Measurements from ENCODE around the gene SLC15A3. TPM values are rescaled to one million over a fixed set of nuclear protein-coding genes. Genes with fewer than 3 reads are reported as not detected.

SLC15A3 gene
- total RNA-seq, 1 experiment from 2014 or later: 5.5 TPM

DNA sequence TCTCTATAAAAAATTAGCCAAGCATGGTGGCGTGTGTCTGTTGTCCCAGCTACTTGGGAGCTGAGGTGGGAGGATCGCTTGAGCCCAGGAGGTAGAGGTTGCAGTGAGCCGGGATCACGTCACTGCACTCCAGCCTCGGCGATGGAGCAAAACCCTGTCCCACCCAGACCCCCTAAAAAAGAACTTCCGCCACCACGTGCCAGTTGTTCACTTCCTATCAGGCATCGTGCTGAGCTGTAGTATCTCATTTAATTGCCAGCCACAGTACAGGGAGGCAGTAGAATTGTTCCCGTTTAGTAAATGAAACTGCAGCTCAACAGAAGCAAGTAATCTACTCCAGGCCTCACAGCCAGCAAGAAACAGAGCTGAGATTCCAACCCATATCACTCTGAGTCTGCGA lies 30.7 kb downstream of the SLC15A3 start:
- no TSS peak for BruUV-seq (replicated peaks)
- Histone ChIP-seq H3K4me2 (no peak overlapping the region), H3K4me1 (replicated peaks; ENCODE audit: insufficient read depth) (peaks cover 29% of the 10 kb centered on the region), H3K36me3 (ENCODE audit: low read depth) (0 out of 2 replicates have a peak, but pooled peaks cover 19% of the 10 kb centered on the region), H3K9me2 (ENCODE audit: insufficient read depth) (no peaks in the 10 kb centered on the region), H4K20me1 (ENCODE audit: insufficient read depth) (0 out of 2 replicates have a peak, but pooled peaks cover 4% of the 10 kb centered on the region), H3F3A (ENCODE audit: insufficient read depth, low read depth) (peaks cover 12% of the 10 kb centered on the region; the same call in 1 of the 2 replicates), H3K9me3 (ENCODE audit: insufficient read depth, low read depth) (no peaks in the 10 kb centered on the region), H3K27me3 (ENCODE audit: insufficient read depth, low read depth) (no peaks in the 10 kb centered on the region), H3K79me2 (ENCODE audit: low read depth) (peaks cover 32% of the 10 kb centered on the region), H3K27ac (no peak overlapping the region), H3K4me3 (no peak overlapping the region), H2AFZ (no peak overlapping the region)
- no peak for DNase-seq
- TF ChIP-seq EZH2 (IDR thresholded peaks at IDR 0.05; ENCODE audit: low read depth): no peak
- TF ChIP-seq, protein P1, sequence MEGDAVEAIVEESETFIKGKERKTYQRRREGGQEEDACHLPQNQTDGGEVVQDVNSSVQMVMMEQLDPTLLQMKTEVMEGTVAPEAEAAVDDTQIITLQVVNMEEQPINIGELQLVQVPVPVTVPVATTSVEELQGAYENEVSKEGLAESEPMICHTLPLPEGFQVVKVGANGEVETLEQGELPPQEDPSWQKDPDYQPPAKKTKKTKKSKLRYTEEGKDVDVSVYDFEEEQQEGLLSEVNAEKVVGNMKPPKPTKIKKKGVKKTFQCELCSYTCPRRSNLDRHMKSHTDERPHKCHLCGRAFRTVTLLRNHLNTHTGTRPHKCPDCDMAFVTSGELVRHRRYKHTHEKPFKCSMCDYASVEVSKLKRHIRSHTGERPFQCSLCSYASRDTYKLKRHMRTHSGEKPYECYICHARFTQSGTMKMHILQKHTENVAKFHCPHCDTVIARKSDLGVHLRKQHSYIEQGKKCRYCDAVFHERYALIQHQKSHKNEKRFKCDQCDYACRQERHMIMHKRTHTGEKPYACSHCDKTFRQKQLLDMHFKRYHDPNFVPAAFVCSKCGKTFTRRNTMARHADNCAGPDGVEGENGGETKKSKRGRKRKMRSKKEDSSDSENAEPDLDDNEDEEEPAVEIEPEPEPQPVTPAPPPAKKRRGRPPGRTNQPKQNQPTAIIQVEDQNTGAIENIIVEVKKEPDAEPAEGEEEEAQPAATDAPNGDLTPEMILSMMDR (conservative IDR thresholded peaks at IDR 0.05): no peak
- ChIA-PET CTCF (no interaction called here), POLR2A (ENCODE audit: unreplicated experiment) (no interaction called here)
- intact Hi-C loops (cut with micrococcal nuclease; ENCODE audit: unreplicated experiment): loop anchor here (10.0 kb wide), 1 partner anchor 944 kb away; no protein-coding TSS in a partner anchor

DNA sequence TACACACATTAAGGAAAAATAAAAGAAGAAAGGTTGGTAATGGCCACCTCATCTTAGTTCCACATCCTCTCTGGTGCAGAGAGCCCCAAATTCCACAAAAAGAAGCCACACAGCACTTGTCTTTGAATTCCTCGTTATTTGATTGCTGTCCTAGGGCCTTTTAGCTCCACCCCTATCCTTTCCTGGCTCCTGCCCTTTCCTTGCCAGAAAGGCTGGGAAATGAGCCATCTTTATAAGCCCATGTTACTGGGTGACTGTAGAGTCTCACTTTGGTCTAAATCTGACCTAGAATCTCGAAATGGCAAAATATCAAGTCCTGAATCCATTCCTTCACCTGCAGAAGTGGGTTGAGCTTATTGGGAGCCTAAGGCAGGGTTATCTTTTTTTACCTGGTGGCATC lies 32.0 kb downstream of the SLC15A3 start:
- CTCF ChIA-PET: no interaction called here

DNA sequence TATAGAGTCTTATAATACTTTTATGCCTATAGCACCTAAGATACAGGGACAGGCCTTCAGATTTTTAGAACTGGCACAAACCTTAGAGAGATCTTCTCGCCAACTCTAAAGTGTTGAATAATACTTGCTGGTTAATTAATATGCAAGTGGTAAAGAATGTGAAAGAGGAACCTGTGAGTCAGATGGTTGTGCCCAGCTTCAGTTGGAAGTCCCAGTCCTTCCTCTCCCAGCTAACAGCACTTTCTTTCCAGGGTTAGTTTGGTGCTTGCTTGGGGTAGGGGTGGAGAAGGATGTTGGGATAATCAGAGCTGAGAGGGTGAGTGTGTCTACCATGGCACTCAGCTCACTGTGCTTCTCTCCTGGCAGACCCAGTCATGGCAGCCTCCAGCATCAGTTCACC lies 32.7 kb downstream of the SLC15A3 start:
- Histone ChIP-seq H3K4me1 (replicated peaks; ENCODE audit: insufficient read depth) (peaks cover 35% of the 10 kb centered on the region), H3K27me3 (ENCODE audit: insufficient read depth, low read depth) (no peaks in the 10 kb centered on the region), H3K9me2 (ENCODE audit: insufficient read depth) (no peaks in the 10 kb centered on the region), H3K36me3 (ENCODE audit: low read depth) (0 out of 2 replicates have a peak, but pooled peaks cover 19% of the 10 kb centered on the region), H3K4me2 (no peak overlapping the region), H3K4me3 (no peak overlapping the region), H3K79me2 (ENCODE audit: low read depth) (peaks cover 47% of the 10 kb centered on the region), H3K9me3 (ENCODE audit: insufficient read depth, low read depth) (no peaks in the 10 kb centered on the region), H2AFZ (no peak overlapping the region), H3F3A (ENCODE audit: insufficient read depth, low read depth) (peaks cover 22% of the 10 kb centered on the region), H3K27ac (no peak overlapping the region), H4K20me1 (ENCODE audit: insufficient read depth) (peaks cover 4% of the 10 kb centered on the region; the same call in 1 of the 2 replicates)
- POLR2A ChIA-PET (ENCODE audit: unreplicated experiment): no interaction called here
- no peak for TF ChIP-seq EZH2 (IDR thresholded peaks at IDR 0.05; ENCODE audit: low read depth)
- TF ChIP-seq, protein P1 (conservative IDR thresholded peaks at IDR 0.05): no peak
- DNase-seq: no peak
- CTCF ChIA-PET: no interaction called here
- intact Hi-C loops (cut with micrococcal nuclease; ENCODE audit: unreplicated experiment): no loop called here
- no TSS peak for BruUV-seq (replicated peaks)

More for the DNA sequence above, 32.0 kb downstream of the SLC15A3 start:
- Histone ChIP-seq H3F3A (ENCODE audit: insufficient read depth, low read depth) (peaks cover 18% of the 10 kb centered on the region), H3K27ac (no peak overlapping the region), H4K20me1 (ENCODE audit: insufficient read depth) (peaks cover 4% of the 10 kb centered on the region; the same call in 1 of the 2 replicates), H3K27me3 (ENCODE audit: insufficient read depth, low read depth) (no peaks in the 10 kb centered on the region), H3K9me3 (ENCODE audit: insufficient read depth, low read depth) (no peaks in the 10 kb centered on the region), H3K36me3 (ENCODE audit: low read depth) (0 out of 2 replicates have a peak, but pooled peaks cover 19% of the 10 kb centered on the region), H3K4me2 (no peak overlapping the region), H2AFZ (no peak overlapping the region), H3K79me2 (ENCODE audit: low read depth) (peaks cover 41% of the 10 kb centered on the region), H3K9me2 (ENCODE audit: insufficient read depth) (no peaks in the 10 kb centered on the region), H3K4me1 (replicated peaks; ENCODE audit: insufficient read depth) (peaks cover 31% of the 10 kb centered on the region), H3K4me3 (no peak overlapping the region)
- no TSS peak for BruUV-seq (replicated peaks)
- intact Hi-C loops (cut with micrococcal nuclease; ENCODE audit: unreplicated experiment): loop anchor here (10.0 kb wide), 1 partner anchor 945 kb away; no protein-coding TSS in a partner anchor
- no peak for TF ChIP-seq EZH2 (IDR thresholded peaks at IDR 0.05; ENCODE audit: low read depth)
- TF ChIP-seq, protein P1 (conservative IDR thresholded peaks at IDR 0.05): no peak
- no peak for DNase-seq
- POLR2A ChIA-PET (ENCODE audit: unreplicated experiment): no interaction called here

All from PC-9 (cell line).